Esophagus (tissue), 2 donors: ENCODE data around the gene COG5. TPM values are rescaled to one million over a fixed set of nuclear protein-coding genes. Genes with fewer than 3 reads are reported as not detected.

Source experiments
- H3K27ac ChIP-seq, 2 donors: one replicate each; pipeline ENCODE4 v1.5.1; 2013; ENCODE audit warnings: low read depth in 2 of 2, mild to moderate bottlenecking in 2 of 2, inconsistent platforms in 1 of 2, low read length in 1 of 2, moderate library complexity in 1 of 2
- H3K27me3 ChIP-seq, 2 donors: one replicate each; pipeline ENCODE4 v1.6.1; 2013; ENCODE audit warnings: low read length in 2 of 2, control low read depth in 1 of 2, mild to moderate bottlenecking in 1 of 2; ENCODE audit not compliant: insufficient read depth in 2 of 2, control insufficient read depth in 1 of 2
- H3K36me3 ChIP-seq, 2 donors: one replicate each; pipeline ENCODE4 v1.6.1; 2013; ENCODE audit warnings: low read length in 1 of 2; ENCODE audit not compliant: control insufficient read depth in 2 of 2, insufficient read depth in 2 of 2
- H3K4me1 ChIP-seq, 2 donors: one replicate each; pipeline ENCODE4 v1.6.1; 2013; ENCODE audit warnings: low read length in 1 of 2; ENCODE audit not compliant: control insufficient read depth in 2 of 2, insufficient read depth in 2 of 2
- H3K4me3 ChIP-seq, 2 donors: one replicate each; pipeline ENCODE4 v1.5.1; 2013; ENCODE audit warnings: low read length in 2 of 2, mild to moderate bottlenecking in 2 of 2, low read depth in 1 of 2, moderate library complexity in 1 of 2
- H3K9me3 ChIP-seq, 2 donors: one replicate each; pipeline ENCODE4 v1.6.1; 2013; ENCODE audit warnings: mild to moderate bottlenecking in 2 of 2, low read depth in 1 of 2, low read length in 1 of 2, moderate library complexity in 1 of 2; ENCODE audit not compliant: control insufficient read depth in 2 of 2, insufficient read depth in 1 of 2
- WGBS, 2 donors: extraction: QIAGEN DNeasy Blood & Tissue Kit; methylation state at CpG; one replicate each; pipeline ENCODE4 v1.1.7; 2013; 5-methylcytosine and 5-hydroxymethylcytosine counted together
- polyA plus RNA-seq, 2 donors: library from polyadenylated mRNA; stranded (reverse); fragments of 200-250 nt; gene quantifications; one replicate each; pipeline ENCODE4 v1.2.3, GENCODE V29; 2013
- donor health status: healthy with polysubstance abuse.
- donor health status: Bipolar disorder and iron deficiency.

Gene COG5
- polyA plus RNA-seq, 2 donors: 4.3 to 7.2 TPM

DNA sequence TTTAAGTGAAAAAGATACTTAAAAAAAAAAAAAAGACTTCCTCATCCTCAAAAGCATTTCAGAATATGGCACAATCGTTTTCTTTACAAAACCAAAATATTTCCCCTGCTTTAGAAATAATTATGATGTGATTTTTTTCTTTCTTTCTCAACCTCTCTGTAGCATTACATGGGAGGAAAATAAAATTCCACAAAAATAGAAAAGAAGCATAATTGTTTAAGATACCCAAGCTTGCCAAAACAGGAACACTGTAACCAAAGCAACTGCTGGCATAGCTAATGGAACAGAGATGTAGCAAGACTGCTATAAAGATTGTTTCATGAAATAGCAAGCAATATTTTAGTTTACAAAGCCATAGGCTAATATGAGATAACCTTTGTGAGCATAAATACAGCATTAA lies 169.4 kb downstream of the COG5 start:
- no peak overlapping the region for H3K27ac ChIP-seq

DNA sequence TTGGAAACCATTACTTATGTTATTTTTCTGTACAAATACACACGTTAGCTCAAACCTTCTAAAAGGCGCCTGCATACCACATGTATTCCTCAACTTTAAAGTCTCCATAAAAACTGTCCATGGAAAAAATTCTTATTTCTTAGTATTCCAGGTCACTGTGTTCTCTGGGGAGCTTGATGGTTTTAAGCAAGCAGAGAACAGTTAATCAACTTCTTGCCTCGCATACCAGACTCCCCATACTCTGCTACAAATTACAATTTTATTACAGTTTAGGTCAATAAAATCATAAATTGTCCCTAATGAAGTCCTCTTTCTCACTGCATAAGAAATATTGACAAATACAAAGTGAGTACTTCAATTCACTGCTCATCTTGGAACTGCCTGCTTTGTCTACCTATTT lies 170.9 kb downstream of the COG5 start:
- Histone ChIP-seq H3K36me3 (no peaks in the 10 kb centered on the region), H3K4me1 (no peaks in the 10 kb centered on the region), H3K27ac (no peak overlapping the region), H3K9me3 (no peaks in the 10 kb centered on the region), H3K27me3 (no peaks in the 10 kb centered on the region), H3K4me3 (no peak overlapping the region)
- WGBS, 2 donors: 89 to 96% methylated on average over 3 of the region's 3 CpGs

More for the DNA sequence above, 169.4 kb downstream of the COG5 start:
- Histone ChIP-seq H3K27me3 (no peaks in the 10 kb centered on the region), H3K9me3 (no peaks in the 10 kb centered on the region), H3K36me3 (no peaks in the 10 kb centered on the region), H3K4me3 (no peak overlapping the region), H3K4me1 (no peaks in the 10 kb centered on the region)
- 78 to 79% methylated on average over 1 of the region's 1 CpG for WGBS, 2 donors

DNA sequence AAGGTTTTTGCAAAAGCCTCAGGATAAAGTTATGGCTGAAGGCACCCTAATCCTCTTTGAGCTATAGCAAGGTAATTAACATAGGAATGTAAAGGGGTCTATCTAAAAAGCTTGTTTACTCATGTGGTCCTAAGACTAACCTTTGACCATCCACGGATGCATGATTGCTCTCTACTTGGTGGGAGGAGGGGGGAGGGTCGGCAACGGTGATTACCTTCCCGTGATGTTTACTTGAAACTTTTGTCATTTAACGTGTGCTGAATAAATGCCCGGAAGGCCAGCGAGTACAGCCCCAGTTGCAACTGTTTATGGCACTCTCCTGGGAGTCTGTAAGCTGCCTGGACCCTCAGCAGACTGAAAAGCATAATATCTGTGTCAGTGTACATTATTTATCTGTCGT lies 172.8 kb downstream of the COG5 start:
- no peaks in the 10 kb centered on the region for H3K4me1 ChIP-seq
- 58 to 71% methylated on average over 8 of the region's 8 CpGs for WGBS, 2 donors
- H3K27ac ChIP-seq: no peak overlapping the region
- no peaks in the 10 kb centered on the region for H3K36me3 ChIP-seq
- no peak overlapping the region for H3K4me3 ChIP-seq
- H3K9me3 ChIP-seq: no peaks in the 10 kb centered on the region
- no peaks in the 10 kb centered on the region for H3K27me3 ChIP-seq

DNA sequence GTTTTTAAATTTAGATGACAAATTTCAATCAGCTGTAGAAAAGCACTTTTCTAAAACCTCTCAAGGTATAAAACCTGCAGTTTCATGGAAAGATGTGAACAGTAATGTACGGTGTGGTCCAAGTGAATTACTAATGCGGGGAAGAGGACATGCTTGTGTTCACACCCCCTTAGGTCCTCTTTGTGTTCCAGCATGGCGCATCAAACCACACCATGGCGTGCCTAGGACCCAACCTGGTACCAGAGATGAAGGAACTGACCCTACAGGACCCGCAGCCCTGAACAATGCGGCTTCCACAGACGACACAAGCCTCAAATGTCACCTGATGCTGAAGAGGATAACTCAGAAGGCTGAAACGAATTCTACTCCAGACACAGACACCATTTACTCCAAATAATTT lies 175.1 kb downstream of the COG5 start:
- Histone ChIP-seq H3K27me3 (no peaks in the 10 kb centered on the region), H3K27ac (no peak overlapping the region), H3K36me3 (no peaks in the 10 kb centered on the region), H3K4me1 (no peaks in the 10 kb centered on the region), H3K4me3 (no peak overlapping the region), H3K9me3 (no peaks in the 10 kb centered on the region)
- 96 to 98% methylated on average over 8 of the region's 8 CpGs for WGBS, 2 donors

DNA sequence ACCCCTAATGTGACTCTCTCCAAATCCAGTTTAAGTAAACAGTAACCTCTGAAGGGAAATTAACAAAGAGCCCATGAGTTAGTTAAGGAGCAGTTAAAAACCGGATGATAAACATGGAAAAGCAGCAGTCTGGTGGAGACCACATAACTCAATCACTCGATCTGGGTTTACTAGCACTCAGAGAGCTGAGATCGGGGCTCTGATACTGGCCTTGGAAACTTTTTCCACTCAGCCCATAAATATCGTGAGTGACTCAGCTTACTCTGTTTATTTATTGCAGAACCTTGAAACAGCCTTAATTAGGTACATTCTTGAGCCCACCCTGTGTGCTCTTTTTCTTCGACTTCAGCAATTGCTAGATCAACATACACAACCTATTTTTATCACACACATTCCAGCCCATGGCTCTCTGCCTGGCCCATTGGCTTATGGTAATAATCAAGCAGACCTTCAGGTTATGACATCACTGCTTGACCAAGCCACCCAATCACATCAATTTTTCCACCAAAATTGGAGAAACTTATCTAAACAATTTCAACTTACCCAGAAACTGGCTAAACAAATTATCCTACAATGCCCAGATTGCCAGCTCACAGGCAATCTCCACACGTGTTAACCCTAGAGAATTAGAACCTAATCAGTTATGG lies 176.0 kb downstream of the COG5 start:
- H3K27ac ChIP-seq: no peak overlapping the region
- WGBS, 2 donors: 67 to 70% methylated on average over 6 of the region's 6 CpGs

DNA sequence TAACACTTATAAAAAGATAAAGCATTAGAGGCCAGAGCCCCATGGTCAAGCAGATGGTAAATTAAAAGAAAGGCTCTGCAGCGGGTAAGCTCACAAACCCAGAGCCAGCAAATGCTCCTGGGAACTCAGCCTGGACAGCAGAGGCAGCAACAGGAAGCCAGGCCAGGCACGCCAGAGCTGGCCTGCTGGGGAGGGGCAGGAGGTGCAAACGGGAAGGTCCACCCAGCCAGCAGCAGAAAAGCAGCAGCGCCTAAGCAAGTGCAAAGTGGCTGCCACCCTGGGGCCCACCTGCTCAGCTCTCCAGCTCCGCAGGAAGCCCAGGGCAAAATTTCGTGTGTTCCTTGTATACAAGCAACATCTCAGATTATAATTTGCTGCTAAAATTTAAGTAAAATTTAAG lies 176.6 kb downstream of the COG5 start:
- WGBS, 2 donors: 60 to 64% methylated on average over 6 of the region's 6 CpGs
- Histone ChIP-seq H3K27ac (no peak overlapping the region), H3K4me3 (no peak overlapping the region), H3K9me3 (no peaks in the 10 kb centered on the region), H3K27me3 (no peaks in the 10 kb centered on the region), H3K36me3 (no peaks in the 10 kb centered on the region), H3K4me1 (no peaks in the 10 kb centered on the region)

More for the DNA sequence above, 176.0 kb downstream of the COG5 start:
- no peaks in the 10 kb centered on the region for H3K36me3 ChIP-seq
- H3K9me3 ChIP-seq: no peaks in the 10 kb centered on the region
- H3K27me3 ChIP-seq: no peaks in the 10 kb centered on the region
- no peaks in the 10 kb centered on the region for H3K4me1 ChIP-seq
- H3K4me3 ChIP-seq: no peak overlapping the region

DNA sequence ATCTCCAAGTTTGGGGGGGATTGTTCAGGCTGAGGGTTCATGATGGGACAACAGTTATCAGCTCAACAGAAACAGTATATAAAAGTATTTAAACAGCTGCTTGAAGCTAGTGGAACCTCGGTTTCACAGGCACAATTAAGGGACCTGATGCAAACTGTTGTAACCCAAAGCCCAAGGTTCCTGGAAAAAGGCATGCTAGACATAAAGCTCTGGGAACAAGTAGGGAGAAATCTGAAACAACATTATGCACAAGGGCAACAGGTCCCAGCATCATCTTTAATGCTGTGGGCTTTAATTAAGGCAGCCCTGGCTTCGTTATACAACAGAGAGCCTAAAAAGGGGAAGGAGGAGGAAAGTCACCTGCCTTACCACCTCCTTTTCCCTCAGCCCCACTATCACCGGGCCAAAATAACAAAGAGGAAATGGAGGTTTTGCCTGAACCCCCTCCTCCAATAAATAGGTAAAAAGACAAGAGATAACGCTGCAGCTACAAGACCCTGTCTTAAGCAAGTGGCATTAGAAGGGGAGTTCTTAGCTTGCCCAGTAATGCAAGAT lies 177.1 kb downstream of the COG5 start:
- 77 to 79% methylated on average over 4 of the region's 4 CpGs for WGBS, 2 donors
- no peaks in the 10 kb centered on the region for H3K36me3 ChIP-seq
- H3K27me3 ChIP-seq: no peaks in the 10 kb centered on the region
- H3K27ac ChIP-seq: no peak overlapping the region
- no peaks in the 10 kb centered on the region for H3K9me3 ChIP-seq
- H3K4me1 ChIP-seq: no peaks in the 10 kb centered on the region
- H3K4me3 ChIP-seq: no peak overlapping the region

DNA sequence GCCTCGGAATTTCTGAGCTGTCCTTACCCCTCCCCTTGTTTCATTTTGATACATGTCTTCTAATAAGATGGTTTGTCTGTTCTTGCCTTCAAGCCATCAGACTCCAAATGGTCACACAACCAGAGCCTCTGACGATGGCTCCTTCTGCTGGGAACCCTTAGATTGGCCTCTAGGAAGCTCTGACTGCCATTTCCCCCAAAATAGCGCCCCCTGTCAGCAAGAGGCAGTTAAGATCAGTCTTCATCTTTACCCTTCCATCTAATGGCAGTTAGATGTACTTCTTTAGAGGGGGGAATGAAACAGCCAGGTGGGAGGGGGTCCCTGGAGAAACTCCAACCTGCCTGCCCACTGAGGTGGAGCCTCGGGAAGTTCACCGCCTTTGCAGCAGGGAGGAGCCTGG lies 179.7 kb downstream of the COG5 start:
- Histone ChIP-seq H3K27me3 (no peaks in the 10 kb centered on the region), H3K27ac (no peak overlapping the region), H3K9me3 (no peaks in the 10 kb centered on the region), H3K36me3 (no peaks in the 10 kb centered on the region), H3K4me3 (no peak overlapping the region), H3K4me1 (no peaks in the 10 kb centered on the region)
- whole genome bisulfite sequencing, 2 donors: 87 to 89% methylated on average over 5 of the region's 5 CpGs

DNA sequence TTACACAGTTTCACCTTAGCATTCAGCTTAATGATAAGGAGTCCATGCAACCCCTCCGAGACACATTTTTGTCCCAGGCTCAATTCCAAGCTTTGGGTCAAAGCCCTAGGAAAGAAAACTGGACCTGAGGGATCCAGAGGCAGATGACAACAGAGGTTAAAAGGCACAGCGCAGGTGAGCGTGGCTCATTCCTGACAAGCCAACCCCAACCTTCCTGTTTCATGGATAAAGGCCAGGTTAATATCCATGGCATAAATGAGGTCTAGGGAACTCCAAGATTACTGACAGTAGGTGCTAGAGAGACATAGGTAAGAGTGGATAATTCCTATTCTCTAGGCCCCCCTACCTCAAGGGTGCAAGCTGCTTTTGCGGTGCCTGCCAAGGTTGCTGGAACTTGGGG lies 180.5 kb downstream of the COG5 start:
- Histone ChIP-seq H3K4me1 (no peaks in the 10 kb centered on the region), H3K27ac (no peak overlapping the region), H3K9me3 (no peaks in the 10 kb centered on the region), H3K27me3 (no peaks in the 10 kb centered on the region), H3K36me3 (no peaks in the 10 kb centered on the region), H3K4me3 (no peak overlapping the region)
- WGBS, 2 donors: 97 to 98% methylated on average over 4 of the region's 4 CpGs

DNA sequence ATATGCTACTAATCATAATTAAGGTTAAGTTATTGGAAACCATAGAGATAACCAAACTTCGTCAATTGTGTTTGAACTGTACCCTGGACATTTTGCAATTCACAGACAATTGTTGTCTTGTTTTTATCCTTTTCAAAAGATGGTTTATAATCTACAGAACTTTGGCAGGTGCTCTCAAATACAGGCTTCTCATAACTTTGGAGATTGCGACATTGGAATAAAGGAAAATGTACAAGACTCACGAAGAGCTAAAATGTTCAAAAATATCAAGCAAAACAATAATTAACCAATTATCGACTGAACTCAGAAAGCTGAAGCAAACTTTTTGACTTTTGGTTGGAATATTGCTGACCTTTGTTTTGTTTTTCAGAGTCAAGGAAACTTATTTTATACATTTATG lies 182.3 kb downstream of the COG5 start:
- Histone ChIP-seq H3K27me3 (no peaks in the 10 kb centered on the region), H3K4me3 (no peak overlapping the region), H3K36me3 (no peaks in the 10 kb centered on the region), H3K4me1 (no peaks in the 10 kb centered on the region), H3K9me3 (no peaks in the 10 kb centered on the region), H3K27ac (no peak overlapping the region)
- WGBS, 2 donors: 83 to 85% methylated on average over 4 of the region's 4 CpGs
